ENCODE data around the gene PDE6B. TPM values are rescaled to one million over a fixed set of nuclear protein-coding genes. Genes with fewer than 3 reads are reported as not detected.

Gene PDE6B
- total and polyA plus RNA-seq, 2 experiments from 2014 or later: 17.3 to 26.1 TPM

DNA sequence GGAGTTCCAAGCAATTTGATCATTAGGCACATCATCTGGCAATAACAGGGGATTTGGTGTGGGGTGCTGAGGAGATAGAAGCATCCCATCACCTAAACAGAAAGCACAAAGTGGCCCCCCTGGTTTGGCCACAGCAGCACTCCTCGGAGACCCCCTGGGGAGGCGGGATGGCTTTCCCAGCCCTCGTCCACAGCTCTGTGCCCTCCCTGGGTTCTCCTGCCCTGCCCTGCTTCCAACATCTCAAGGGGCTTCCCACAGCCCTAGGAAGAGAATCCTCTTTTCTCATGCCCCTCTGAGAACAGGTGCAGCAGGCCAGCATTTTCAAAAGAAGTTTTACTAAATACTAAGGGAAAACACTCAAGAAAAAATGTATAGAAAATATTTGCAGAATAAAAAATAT is 35.9 kb downstream of the PDE6B start:
- H2AFZ ChIP-seq: no peak overlapping the region
- WGBS (ENCODE audit: low lambda C conversion rate, missing lambda C conversion rate): 88% methylated on average over 3 of the region's 3 CpGs

DNA sequence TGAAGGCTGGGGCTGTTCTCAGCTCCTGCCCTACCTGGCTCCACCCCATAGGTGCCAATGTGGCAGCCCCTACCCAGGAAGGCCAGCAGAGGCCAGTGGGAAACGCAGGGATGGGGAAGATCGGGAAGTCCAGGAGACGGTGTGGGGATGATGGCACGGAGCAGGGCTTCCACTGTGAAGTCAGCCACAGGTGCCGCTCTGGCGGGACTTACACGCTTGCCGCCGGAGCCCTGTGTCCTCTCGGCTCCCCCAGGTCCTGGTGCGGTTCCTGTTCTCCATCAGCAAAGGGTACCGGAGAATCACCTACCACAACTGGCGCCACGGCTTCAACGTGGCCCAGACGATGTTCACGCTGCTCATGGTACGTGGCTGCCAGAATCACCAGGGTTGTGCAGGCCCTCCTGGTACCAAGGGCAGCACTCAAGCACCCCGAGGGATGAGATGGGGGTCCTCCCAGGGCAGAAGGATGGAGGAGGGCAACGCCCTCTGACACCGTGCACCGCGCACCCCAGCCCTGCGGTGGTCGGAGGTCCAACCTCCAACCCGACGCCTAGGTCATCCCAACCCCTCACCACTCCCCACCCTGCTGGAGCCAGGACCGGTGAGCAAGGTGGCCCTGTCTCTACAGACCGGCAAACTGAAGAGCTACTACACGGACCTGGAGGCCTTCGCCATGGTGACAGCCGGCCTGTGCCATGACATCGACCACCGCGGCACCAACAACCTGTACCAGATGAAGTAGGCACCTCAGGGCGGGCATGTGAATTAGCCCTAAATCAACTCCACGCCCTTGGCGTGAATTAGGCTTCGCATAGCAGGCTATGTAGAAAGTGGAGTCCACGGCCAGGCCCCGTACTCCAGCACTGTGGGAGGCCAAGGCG is 36.7 kb downstream of the PDE6B start:
- no peak for DNase-seq (ENCODE audit: low spot score)
- peaks cover 2% of the 10 kb centered on the region for H3K79me2 ChIP-seq
- WGBS (ENCODE audit: low lambda C conversion rate, missing lambda C conversion rate): 98% methylated on average over 39 of the region's 42 CpGs
- peaks cover 12% of the 10 kb centered on the region for H3K4me1 ChIP-seq (ENCODE audit: insufficient read depth)
- H2AFZ ChIP-seq: no peak overlapping the region
- H3K27ac ChIP-seq: no peak overlapping the region
- no peaks in the 10 kb centered on the region for H3K9me3 ChIP-seq (ENCODE audit: low read depth)
- no peaks in the 10 kb centered on the region for H3K27me3 ChIP-seq
- no peak overlapping the region for H3K4me2 ChIP-seq
- H3K9me2 ChIP-seq (replicated peaks; ENCODE audit: insufficient read depth): no peaks in the 10 kb centered on the region
- TF ChIP-seq EZH2 (IDR thresholded peaks at IDR 0.05; ENCODE audit: borderline replicate concordance): no peak
- no peak for TF ChIP-seq EZH2phosphoT487 (IDR thresholded peaks at IDR 0.05; ENCODE audit: low read depth, severe bottlenecking, unreplicated experiment)
- no peak for TF ChIP-seq CTCF (IDR thresholded peaks at IDR 0.05; ENCODE audit: poor library complexity)
- no peak overlapping the region for H3K4me3 ChIP-seq
- no peaks in the 10 kb centered on the region for H4K20me1 ChIP-seq (ENCODE audit: insufficient read depth, poor library complexity, severe bottlenecking)
- no peaks in the 10 kb centered on the region for H3K36me3 ChIP-seq (replicated peaks; ENCODE audit: insufficient read depth, low read depth)

More for the DNA sequence above, 35.9 kb downstream of the PDE6B start:
- Histone ChIP-seq H4K20me1 (ENCODE audit: insufficient read depth, poor library complexity, severe bottlenecking) (no peaks in the 10 kb centered on the region), H3K36me3 (replicated peaks; ENCODE audit: insufficient read depth, low read depth) (no peaks in the 10 kb centered on the region), H3K4me2 (no peak overlapping the region), H3K9me2 (replicated peaks; ENCODE audit: insufficient read depth) (no peaks in the 10 kb centered on the region), H3K79me2 (peaks cover 2% of the 10 kb centered on the region), H3K4me1 (ENCODE audit: insufficient read depth) (peaks cover 12% of the 10 kb centered on the region), H3K27ac (no peak overlapping the region), H3K9me3 (ENCODE audit: low read depth) (no peaks in the 10 kb centered on the region), H3K4me3 (no peak overlapping the region), H3K27me3 (no peaks in the 10 kb centered on the region)
- TF ChIP-seq EZH2phosphoT487 (IDR thresholded peaks at IDR 0.05; ENCODE audit: low read depth, severe bottlenecking, unreplicated experiment) (no peak), CTCF (IDR thresholded peaks at IDR 0.05; ENCODE audit: poor library complexity) (no peak), EZH2 (IDR thresholded peaks at IDR 0.05; ENCODE audit: borderline replicate concordance) (no peak)
- no peak for DNase-seq (ENCODE audit: low spot score)

- Histone ChIP-seq H2AFZ (peak overlapping the region; percentile 92), H3K79me2 (peaks cover 2% of the 10 kb centered on the region), H3K4me1 (ENCODE audit: insufficient read depth) (peaks cover 12% of the 10 kb centered on the region), H3K27me3 (no peaks in the 10 kb centered on the region), H3K9me3 (ENCODE audit: low read depth) (no peaks in the 10 kb centered on the region), H3K9me2 (replicated peaks; ENCODE audit: insufficient read depth) (no peaks in the 10 kb centered on the region), H3K4me3 (peak overlapping the region; percentile 86), H3K27ac (peak overlapping the region; percentile 70), H3K4me2 (peak overlapping the region; percentile 94), H4K20me1 (ENCODE audit: insufficient read depth, poor library complexity, severe bottlenecking) (no peaks in the 10 kb centered on the region), H3K36me3 (replicated peaks; ENCODE audit: insufficient read depth, low read depth) (no peaks in the 10 kb centered on the region)
- 65% methylated on average over 20 of the region's 20 CpGs for WGBS (ENCODE audit: low lambda C conversion rate, missing lambda C conversion rate)
- TF ChIP-seq EZH2phosphoT487 (IDR thresholded peaks at IDR 0.05; ENCODE audit: low read depth, severe bottlenecking, unreplicated experiment): no peak
- no peak for TF ChIP-seq EZH2 (IDR thresholded peaks at IDR 0.05; ENCODE audit: borderline replicate concordance)
- no peak for TF ChIP-seq CTCF (IDR thresholded peaks at IDR 0.05; ENCODE audit: poor library complexity)
- no peak for DNase-seq (ENCODE audit: low spot score)
Observed at GRCh38 chr4:663046-663437, 37.7 kb downstream of the PDE6B start.
